Tibial artery (tissue), 4 donors: ENCODE measurements around the gene ALPL.

Source experiments
- DNase-seq, 2 donors: peaks; one replicate each; pipeline ENCODE4 v3.0.0-alpha.2; 2019
- H3K27ac ChIP-seq, 2 donors: fragments of 200-600 bp; sonication (generic) in 1 of 2; 1 replicate in 1 of 2; 2 replicates in 1 of 2; pipeline ENCODE4 v1.5.1; 2018 to 2019; ENCODE audit warnings: mild to moderate bottlenecking in 1 of 2
- H3K27me3 ChIP-seq, 2 donors: fragments of 200-600 bp; sonication (generic) in 1 of 2; one replicate each; pipeline versions ENCODE4 v1.5.1 to v1.6.0; 2016 to 2019
- H3K36me3 ChIP-seq, 3 donors: fragments of 200-600 bp; sonication (generic) in 2 of 3; one replicate each; pipeline ENCODE4 v1.5.1; 2016 to 2019; ENCODE audit warnings: mild to moderate bottlenecking in 2 of 3
- H3K4me1 ChIP-seq, 4 donors: fragments of 200-600 bp; sonication (generic) in 2 of 4; 1 replicate in 3 of 4; 2 replicates in 1 of 4; pipeline ENCODE4 v1.5.1; 2016 to 2019
- H3K4me3 ChIP-seq, 2 donors: fragments of 200-600 bp; sonication (generic) in 1 of 2; 1 replicate in 1 of 2; 2 replicates in 1 of 2; pipeline ENCODE4 v1.5.1; 2018 to 2019; ENCODE audit warnings: mild to moderate bottlenecking in 2 of 2
- H3K9me3 ChIP-seq, 3 donors: fragments of 200-600 bp; sonication (generic) in 1 of 3; one replicate each; pipeline ENCODE4 v1.5.1; 2016 to 2019
- CTCF ChIP-seq, 2 experiments: fragments of 200-600 bp in 1 of 2; fragments of 450-650 bp in 1 of 2; IDR thresholded peaks; one replicate each; pipeline ENCODE4 v1.5.1; 2017 to 2019; ENCODE audit warnings: antibody characterized with exemption in 2 of 2, mild to moderate bottlenecking in 1 of 2, moderate library complexity in 1 of 2
- intact Hi-C: fragments of 100-400 bp; cut with DNase I; formaldehyde crosslinking; loops from one replicate; pipeline ENCODE4 v1.15.0; 2023; ENCODE audit warnings: low total_unique reads

Gene ALPL

GRCh38 chr1:21499283-21499950, 9.8 kb upstream of the ALPL start:
- H3K27me3 ChIP-seq = peaks cover 0 to 18% of the 10 kb centered on the region in 2 donors
- intact Hi-C loops = no loop called here
- no peaks in the 10 kb centered on the region for H3K4me1 ChIP-seq
- no peak overlapping the region for H3K27ac ChIP-seq
- DNase-seq = peak in 1 of 2 donors; percentile 32
- H3K9me3 ChIP-seq = no peaks in the 10 kb centered on the region
- H3K4me3 ChIP-seq = no peak overlapping the region
- no peaks in the 10 kb centered on the region for H3K36me3 ChIP-seq
- no peak for TF ChIP-seq CTCF (IDR thresholded peaks at IDR 0.05)

- no peak overlapping the region for H3K27ac ChIP-seq
- no peaks in the 10 kb centered on the region for H3K9me3 ChIP-seq
- peak in 1 of 2 donors; percentile 27 for DNase-seq
- H3K27me3 ChIP-seq = peaks cover 0 to 43% of the 10 kb centered on the region in 2 donors
- TF ChIP-seq CTCF (IDR thresholded peaks at IDR 0.05) = no peak
- peaks cover 0 to 4% (median 4%) of the 10 kb centered on the region in 4 donors for H3K4me1 ChIP-seq
- no peak overlapping the region for H3K4me3 ChIP-seq
- no peaks in the 10 kb centered on the region for H3K36me3 ChIP-seq
- intact Hi-C loops = no loop called here
Measured at GRCh38 chr1:21503706-21504377, 5.4 kb upstream of the ALPL start.

- Histone ChIP-seq H3K4me1 (peaks cover 0 to 31% (median 13%) of the 10 kb centered on the region in 4 donors), H3K27ac (no peak overlapping the region), H3K4me3 (no peak overlapping the region), H3K36me3 (no peaks in the 10 kb centered on the region), H3K27me3 (peaks cover 0 to 67% of the 10 kb centered on the region in 2 donors), H3K9me3 (no peaks in the 10 kb centered on the region)
- no peak for TF ChIP-seq CTCF (IDR thresholded peaks at IDR 0.05)
- DNase-seq = peak in 1 of 2 donors; percentile 51
- intact Hi-C loops = no loop called here
Measured at GRCh38 chr1:21506804-21507203, 2.4 kb upstream of the ALPL start.

- Histone ChIP-seq H3K9me3 (no peaks in the 10 kb centered on the region), H3K27ac (no peak overlapping the region), H3K4me3 (no peak overlapping the region), H3K4me1 (peaks cover 0 to 32% (median 16%) of the 10 kb centered on the region in 4 donors), H3K36me3 (no peaks in the 10 kb centered on the region), H3K27me3 (peaks cover 0 to 67% of the 10 kb centered on the region in 2 donors)
- no peak for TF ChIP-seq CTCF (IDR thresholded peaks at IDR 0.05)
- intact Hi-C loops = no loop called here
- DNase-seq = peak in 1 of 2 donors; percentile 11
Measured at GRCh38 chr1:21507511-21508270, 1.5 kb upstream of the ALPL start.

- Histone ChIP-seq H3K4me3 (peak overlapping the region; percentile 17 to 31), H3K27ac (no peak overlapping the region), H3K27me3 (peaks cover 0 to 63% of the 10 kb centered on the region in 2 donors), H3K36me3 (no peaks in the 10 kb centered on the region), H3K4me1 (peaks cover 0 to 32% (median 16%) of the 10 kb centered on the region in 4 donors), H3K9me3 (no peaks in the 10 kb centered on the region)
- peak in 1 of 2 donors; percentile 32 for DNase-seq
- peak; percentile 36 to 40 for TF ChIP-seq CTCF (IDR thresholded peaks at IDR 0.05)
- intact Hi-C loops = no loop called here
Measured at GRCh38 chr1:21508580-21509350, 458 bp upstream of the ALPL start.
